DMS153 treated with DMSO at 0.1 percent for 48 hours (cell line): ENCODE data around the gene UBE2S.
"Not testable (repeated sequence)": the region's sequence is repeated elsewhere in the genome, so short reads cannot be mapped to it uniquely, and the experiment has no call there.

Experiments
- DNase-seq: peaks from one replicate; lab custom pipeline; 2025; ENCODE audit not compliant: unreplicated experiment; lab: John Stamatoyannopoulos, UW

UBE2S gene

GRCh38 chr19:55440411-55441105 is 33.0 kb upstream of the UBE2S start:
- peak; percentile 16 for DNase-seq

DNA sequence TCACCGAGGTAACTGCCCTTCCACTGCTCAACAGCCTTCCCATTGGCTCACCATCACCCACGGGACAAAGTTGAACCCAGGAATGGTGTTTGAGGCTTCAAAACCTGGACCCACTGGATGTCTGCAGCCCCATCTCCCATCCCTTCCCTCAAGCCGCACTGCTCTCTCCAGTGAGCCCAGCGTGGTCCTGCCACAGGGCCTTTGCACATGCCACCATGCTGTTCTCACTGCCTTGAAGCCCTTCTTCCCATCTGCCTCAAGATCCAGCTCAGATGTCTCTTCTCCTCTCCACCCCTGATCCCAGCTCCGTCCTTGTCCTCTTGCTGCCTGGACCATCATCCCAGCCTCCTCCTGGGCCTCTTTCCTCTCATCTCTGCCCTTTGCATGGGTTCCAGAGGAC is 31.5 kb upstream of the UBE2S start:
- DNase-seq: no peak

DNA sequence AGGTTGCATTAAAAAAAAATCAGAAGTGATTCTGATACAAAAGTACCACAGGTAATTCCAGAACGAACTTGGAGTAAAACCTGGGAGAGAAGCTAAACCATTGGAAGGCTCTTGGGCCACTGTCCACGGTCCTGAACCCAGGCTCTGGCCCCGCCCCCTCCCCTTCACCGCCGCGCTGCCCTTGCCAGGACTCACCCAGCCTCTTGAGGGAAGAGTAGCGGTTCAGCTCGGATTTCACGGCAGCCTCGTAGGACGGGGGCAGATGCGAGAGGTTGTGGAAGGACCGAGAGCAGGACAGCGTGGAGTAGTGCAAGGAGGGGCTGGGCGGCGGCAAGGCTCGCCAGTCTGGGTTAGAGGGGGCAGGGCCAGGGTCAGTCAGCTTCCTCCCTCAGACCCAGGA is 29.8 kb upstream of the UBE2S start:
- no peak for DNase-seq

- DNase-seq: no peak
Observed at GRCh38 chr19:55436847-55437246, 29.3 kb upstream of the UBE2S start.

- no peak for DNase-seq
Observed at GRCh38 chr19:55435020-55435419, 27.4 kb upstream of the UBE2S start.

DNA sequence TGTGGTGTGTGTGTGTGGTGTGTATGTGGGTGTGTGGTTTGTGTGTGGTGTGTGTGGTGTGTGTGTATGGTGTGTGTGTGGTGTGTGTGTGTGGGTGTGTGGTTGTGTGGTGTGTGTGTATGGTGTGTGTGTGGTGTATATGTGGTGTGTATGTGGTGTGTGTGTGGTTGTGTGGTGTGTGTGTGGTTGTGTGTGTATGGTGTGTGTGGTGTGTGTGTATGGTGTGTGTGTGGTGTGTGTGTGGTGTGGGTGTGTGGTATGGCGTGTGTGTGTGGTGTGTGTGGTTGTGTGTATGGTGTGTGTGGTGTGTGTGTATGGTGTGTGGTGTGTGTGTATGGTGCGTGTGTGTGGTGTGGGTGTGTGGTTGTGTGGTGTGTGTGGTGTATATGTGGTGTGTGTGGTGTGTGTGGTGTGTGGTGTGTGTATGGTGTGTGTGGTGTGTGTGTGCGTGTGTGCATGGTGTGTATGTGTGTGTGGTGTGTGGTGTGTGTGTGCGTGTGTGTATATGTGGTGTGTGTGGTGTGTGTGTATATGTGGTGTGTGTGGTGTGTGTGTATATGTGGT is 26.9 kb upstream of the UBE2S start:
- no peak for DNase-seq

- DNase-seq: no peak
Observed at GRCh38 chr19:55433292-55433691, 25.7 kb upstream of the UBE2S start.

DNA sequence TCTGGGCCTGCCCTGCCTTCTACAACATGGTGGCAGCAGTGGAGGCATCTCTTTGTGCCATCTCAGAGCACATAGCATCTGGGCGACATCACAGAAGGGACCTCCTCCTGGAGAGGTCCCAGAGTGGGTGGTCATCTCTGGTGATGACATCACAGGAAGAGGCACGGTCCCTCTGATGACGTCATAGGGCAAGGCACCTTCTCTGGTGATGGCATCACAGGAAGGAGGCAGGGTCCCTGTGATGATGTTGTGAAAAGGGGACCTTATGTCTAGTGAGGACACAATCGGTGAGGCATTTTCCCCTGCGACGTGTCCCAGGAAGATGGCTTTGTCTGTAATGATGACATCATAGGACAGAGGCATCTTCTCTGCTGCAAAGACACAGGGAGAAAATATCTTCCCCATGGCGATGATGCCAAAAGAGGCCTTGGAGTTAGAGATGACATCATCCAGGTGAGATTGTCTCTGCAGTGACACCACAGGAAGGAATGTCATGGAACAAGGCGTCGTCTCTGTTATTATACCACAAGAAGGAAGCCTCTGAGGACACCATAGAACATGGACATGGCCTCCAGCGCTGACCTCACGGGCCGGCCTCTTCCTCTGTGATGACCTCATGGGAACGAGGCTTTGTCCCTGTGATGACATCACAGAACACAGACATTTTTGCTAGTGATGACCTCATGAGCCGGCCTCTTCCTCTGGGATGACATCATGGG is 24.8 kb upstream of the UBE2S start:
- no peak for DNase-seq

DNA sequence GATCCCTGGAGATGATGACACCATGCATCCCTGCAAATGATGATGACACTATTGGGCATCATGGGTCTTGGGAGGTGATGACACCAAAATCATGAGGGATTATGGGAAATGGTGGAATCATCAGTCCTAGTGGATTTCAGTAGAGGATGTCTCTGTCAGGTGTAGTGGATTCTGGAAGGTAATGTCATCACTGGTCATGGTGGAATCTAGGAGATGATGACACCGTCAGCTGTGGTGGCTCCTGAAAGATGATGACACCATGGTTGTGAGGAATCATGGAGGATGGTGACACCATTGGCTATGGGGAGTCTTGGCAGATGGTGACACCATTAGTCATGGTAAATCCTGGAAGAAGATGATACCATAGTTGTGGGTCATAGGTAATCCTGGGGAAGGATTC is 23.6 kb upstream of the UBE2S start:
- DNase-seq: no peak

GRCh38 chr19:55426042-55426441 is 18.5 kb upstream of the UBE2S start:
- no peak for DNase-seq

DNA sequence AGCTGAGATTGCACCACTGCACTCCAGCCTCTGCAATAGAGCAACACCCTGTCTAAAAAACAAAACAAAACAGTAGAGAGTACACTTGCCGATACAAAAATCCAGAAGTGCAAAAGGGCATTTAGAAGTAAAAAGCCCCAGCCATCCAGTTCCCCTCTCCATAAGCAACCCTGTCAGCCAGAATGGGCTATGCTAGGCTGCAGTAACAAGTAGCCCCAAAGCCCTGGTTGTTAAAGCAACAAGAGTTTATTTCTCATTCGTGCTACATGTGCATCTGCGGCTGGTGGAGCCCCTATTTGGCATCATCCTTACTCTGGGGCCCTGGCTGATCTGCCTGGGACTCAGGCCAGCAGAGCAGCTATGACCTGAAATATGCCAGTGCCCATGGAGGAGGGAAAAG is 16.9 kb upstream of the UBE2S start:
- DNase-seq: no peak

DNA sequence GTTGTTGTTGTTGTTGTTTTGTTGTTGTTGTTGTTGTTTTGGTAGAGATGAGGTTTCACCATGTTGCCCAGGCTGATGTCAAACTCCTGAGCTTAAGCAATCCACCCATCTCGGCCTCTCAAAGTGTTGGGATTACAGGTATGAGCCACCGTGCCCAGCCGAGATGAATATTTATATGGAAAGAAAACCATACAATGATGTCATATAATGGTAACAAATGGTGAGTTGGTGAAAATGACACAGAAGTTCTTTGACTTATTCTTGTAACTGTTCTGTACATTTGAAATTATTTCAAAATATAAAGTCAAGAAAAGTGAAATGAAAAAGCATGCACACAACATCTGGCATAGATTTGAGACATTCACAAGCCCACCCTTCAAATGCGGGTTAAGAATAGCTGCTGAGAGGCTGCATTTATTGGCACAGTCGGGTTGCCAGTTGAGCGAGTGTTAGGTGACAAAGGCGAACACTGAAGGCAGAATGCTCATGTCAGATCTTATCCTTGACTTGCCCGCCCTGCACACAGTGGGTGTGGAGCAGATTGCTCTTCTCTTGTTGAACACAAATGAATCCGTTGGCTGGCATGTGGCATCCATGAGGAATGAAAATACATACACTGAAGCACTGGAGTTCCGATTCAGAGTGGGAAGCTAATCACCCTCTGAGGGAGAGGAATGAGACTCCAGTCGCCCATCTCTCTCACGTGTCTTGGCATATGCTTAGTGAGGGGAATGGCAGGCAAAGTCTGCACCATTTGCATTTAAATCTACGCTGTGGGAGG is 15.8 kb upstream of the UBE2S start:
- no peak for DNase-seq

DNA sequence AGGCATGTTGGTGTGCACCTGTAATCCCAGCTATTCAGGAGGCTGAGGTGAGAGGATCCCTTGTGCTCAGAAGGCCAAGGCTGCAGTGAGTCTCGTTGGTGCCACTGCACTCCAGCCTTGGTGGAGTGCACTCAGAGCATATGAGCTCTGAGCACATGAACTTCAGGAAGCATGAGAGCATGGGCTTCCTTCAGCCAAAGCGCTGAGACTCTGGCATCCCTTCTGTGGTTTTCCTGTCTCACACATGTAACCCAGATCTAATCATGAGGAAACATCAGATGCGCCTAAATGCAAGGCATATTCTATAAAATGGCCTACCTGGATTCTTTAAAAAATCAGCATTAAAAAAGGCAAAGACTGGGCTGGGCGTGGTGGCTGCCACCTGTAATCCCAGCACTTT is 13.7 kb upstream of the UBE2S start:
- not testable (repeated sequence) for DNase-seq

GRCh38 chr19:55419624-55420236 is 12.1 kb upstream of the UBE2S start:
- no peak for DNase-seq

DNA sequence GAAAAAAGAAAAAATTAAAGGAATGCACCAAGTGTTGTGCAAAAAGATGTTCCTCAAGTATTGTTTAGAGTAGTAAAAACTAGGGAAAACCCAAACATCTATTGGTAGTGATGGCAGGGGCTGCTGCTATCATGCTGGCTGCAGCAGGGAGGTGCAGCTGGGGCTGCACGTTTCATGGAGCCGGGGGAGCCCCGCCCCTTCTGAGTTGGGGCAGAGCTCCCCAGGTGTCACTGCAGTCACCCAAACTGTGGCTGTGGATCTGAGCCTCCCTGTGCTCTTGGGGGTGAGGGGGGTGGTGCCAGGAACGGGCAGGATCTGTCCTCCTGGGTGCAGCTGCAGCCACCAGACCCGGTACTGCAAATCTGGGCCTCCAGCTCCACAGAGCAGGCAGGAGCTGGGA is 11.5 kb upstream of the UBE2S start:
- DNase-seq: no peak

DNA sequence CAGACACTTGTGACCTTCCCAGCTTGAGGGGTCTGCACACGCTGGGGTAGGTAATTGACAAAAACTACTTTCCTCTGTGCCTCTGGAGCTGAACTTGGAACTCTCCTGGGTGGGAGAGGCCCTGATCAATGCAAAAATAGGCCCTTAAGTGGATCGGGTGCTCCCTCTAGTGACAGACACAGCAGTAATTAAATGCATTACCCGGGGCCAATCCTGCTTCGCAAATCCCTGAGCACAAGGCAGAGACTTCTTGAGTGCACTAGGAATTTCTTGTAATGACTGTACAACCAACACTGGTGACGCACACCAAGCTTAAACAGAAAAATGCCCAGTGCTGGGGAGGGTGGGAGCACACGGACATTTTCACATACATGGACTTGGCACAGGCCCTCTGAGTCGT is 10.6 kb upstream of the UBE2S start:
- DNase-seq: peak; percentile 46

GRCh38 chr19:55410168-55410567 is 2.6 kb upstream of the UBE2S start:
- DNase-seq: no peak

DNA sequence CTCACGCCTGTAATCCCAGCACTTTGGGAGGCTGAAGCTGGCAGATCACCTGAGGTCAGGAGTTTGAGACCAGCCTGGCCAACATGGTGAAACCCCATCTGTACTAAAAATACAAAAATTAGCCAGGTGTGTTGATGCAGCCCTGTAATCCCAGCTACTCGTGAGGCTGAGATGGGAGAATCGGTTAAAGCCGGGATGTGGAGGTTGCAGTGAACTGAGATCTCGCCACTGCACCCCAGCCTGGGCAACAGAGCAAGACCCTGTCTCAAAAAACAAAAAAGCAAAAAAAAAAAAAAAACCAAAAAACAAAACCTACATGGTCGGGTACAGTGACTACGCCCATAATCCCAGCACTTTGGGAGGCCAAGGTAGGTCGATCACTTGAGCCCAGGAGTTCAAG is 1.6 kb upstream of the UBE2S start:
- DNase-seq: not testable (repeated sequence)

DNA sequence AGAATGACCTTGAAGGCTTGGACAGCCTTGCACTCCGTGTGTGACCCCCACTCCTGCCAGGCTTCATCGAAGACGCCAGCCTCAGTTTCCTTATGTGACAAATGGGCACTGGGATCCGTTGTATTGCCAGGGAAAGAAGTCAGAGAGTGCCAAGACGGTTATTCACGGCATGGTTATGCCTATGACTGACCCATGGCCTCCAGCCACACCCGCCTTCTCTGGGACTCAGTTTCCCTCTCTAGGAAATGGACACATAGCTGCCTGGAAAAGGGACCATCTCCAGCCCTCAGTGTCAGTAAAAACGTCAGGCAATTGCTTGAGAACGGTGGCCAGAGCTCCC is 915 bp upstream of the UBE2S start:
- no peak for DNase-seq

- DNase-seq: peak; percentile 97
Observed at GRCh38 chr19:55407800-55408532, 378 bp upstream of the UBE2S start.
